Heart left ventricle (tissue), 13 donors: ENCODE results near the gene RUVBL2.

ENCODE experiments used
- POLR2A ChIP-seq, 2 donors: fragments of 450-650 bp; IDR thresholded peaks; one replicate each; pipeline ENCODE4 v1.6.1; 2017; ENCODE audit warnings: antibody characterized with exemption in 2 of 2, mild to moderate bottlenecking in 2 of 2, moderate library complexity in 2 of 2
- TF ChIP-seq, protein P1 (sequence below), 12 donors: fragments of 200-600 bp; sonication (generic) in 4 of 12; IDR thresholded peaks; one replicate each; pipeline versions ENCODE4 v1.5.0 to v1.8.0; 2018 to 2022; ENCODE audit warnings: antibody characterized with exemption in 12 of 12, mild to moderate bottlenecking in 5 of 12
- donor health status: ischemic (EF 13 %, LVEDD 7.1; RV severe dilation, severe dysfunction).
- donor health status: DM: no; HTN: yes; CAD: no.
- donor health status: DM: no; HTN: no; CAD: no.
- donor health status: ischemic (EF 25% LVEDD 6.9; RV normal size, moderate dysfunction).
- donor health status: ischemic (EF 25% LVEDD 5.7; RV mildly dilated, moderate dysfunction).
- donor health status: ischemic (EF 35%, LVEDD 5.7; RV mildly dilated, moderate dysfunction).
- donor health status: nonischemic (EF 11% LVEDD 7.7; RV severe dilation, severe dysfunction).
- donor health status: DM: yes; HTN: yes; CAD: no.
- donor health status: PGD.
- donor health status: ischemic (EF 29% LVEDD 5.4; RV normal size, mild dysfunction).
- donor health status: nonischemic (EF 23%, LVEDD 6.1; RV moderate dilation, normal function).

DNA sequence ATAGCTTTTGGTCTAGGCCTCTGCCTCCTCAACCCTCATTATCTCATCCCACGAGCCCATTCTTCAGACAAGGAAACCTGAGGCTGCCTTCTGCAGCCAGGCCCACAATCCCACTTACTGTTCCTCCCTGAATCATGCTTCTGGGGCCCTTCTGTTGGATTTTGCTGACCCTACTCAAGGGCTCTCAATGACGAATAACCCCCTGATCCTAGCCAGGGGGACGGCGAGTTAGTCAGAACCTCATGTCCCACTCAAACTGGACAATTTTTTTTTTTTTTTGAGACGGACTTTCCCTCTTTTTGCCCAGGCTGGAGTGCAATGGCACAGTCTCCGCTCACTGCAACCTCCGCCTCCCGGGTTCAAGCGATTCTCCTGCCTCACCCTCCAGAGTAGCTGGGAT lies 28.4 kb downstream of the RUVBL2 start:
- TF ChIP-seq, protein P1, sequence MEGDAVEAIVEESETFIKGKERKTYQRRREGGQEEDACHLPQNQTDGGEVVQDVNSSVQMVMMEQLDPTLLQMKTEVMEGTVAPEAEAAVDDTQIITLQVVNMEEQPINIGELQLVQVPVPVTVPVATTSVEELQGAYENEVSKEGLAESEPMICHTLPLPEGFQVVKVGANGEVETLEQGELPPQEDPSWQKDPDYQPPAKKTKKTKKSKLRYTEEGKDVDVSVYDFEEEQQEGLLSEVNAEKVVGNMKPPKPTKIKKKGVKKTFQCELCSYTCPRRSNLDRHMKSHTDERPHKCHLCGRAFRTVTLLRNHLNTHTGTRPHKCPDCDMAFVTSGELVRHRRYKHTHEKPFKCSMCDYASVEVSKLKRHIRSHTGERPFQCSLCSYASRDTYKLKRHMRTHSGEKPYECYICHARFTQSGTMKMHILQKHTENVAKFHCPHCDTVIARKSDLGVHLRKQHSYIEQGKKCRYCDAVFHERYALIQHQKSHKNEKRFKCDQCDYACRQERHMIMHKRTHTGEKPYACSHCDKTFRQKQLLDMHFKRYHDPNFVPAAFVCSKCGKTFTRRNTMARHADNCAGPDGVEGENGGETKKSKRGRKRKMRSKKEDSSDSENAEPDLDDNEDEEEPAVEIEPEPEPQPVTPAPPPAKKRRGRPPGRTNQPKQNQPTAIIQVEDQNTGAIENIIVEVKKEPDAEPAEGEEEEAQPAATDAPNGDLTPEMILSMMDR (IDR thresholded peaks at IDR 0.05), result no peak
- no peak for TF ChIP-seq POLR2A (IDR thresholded peaks at IDR 0.05)
